GM20000 (cell line): Measurements from ENCODE around the gene WWOX.

Experiments
- DNase-seq: peaks from one replicate; pipeline ENCODE4 v3.0.0; 2012; ENCODE audit warnings: low spot score
- CTCF ChIP-seq: IDR thresholded peaks from 2 replicates; pipeline ENCODE4 v1.5.1; 2012; ENCODE audit warnings: mild to moderate bottlenecking, control low read depth; ENCODE audit errors: extremely low read depth, missing control alignments

WWOX gene

GRCh38 chr16:78476615-78477014, 377.2 kb downstream of the WWOX start:
- DNase-seq = no peak
- TF ChIP-seq CTCF = no peak

- TF ChIP-seq CTCF = no peak
- no peak for DNase-seq
Observed at GRCh38 chr16:78478267-78478861, 378.9 kb downstream of the WWOX start.

- TF ChIP-seq CTCF = no peak
- no peak for DNase-seq
Observed at GRCh38 chr16:78479723-78480122, 380.3 kb downstream of the WWOX start.

- TF ChIP-seq CTCF = no peak
- DNase-seq = no peak
Observed at GRCh38 chr16:78480588-78480987, 381.1 kb downstream of the WWOX start.

- no peak for DNase-seq
Observed at GRCh38 chr16:78483124-78483992, 383.9 kb downstream of the WWOX start.

DNA sequence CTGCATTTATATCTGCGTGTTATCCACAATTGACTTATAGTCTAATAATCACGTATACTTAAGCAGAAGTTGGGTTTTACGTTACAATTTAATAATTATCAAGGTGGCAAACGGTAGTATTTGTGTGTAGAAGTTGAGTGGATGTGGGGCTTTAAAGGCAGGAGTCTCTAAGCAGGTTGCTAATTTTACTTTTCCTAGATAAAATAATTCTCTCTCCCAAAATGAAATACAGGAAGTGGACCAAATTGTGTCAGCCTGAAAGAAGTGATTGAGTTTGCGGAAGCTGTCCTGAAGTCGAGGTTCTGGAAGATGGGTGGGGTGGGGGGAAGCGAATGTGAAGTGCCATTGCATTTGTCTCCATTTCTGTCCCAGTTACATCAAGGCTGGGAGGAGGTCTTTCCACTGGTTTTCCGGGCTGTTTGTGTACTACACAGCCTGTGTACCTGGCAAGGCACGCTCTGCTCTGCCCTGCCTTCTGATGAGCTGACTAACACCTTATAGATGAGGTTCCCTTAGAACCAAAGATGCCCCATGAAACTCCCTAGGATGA, 385.1 kb downstream of the WWOX start:
- DNase-seq = no peak
- no peak for TF ChIP-seq CTCF

More at GRCh38 chr16:78483124-78483992, 383.9 kb downstream of the WWOX start:
- no peak for TF ChIP-seq CTCF
